IMR-90 (cell line): ENCODE data around the gene TOR4A. TPM values are rescaled to one million over a fixed set of nuclear protein-coding genes. Genes with fewer than 3 reads are reported as not detected.

Experiments
- ATAC-seq: fragments of 200-7000 bp; cut with Tn5 transposase; 2 replicates; pipeline ENCODE4 v1.9.1; 2020; ENCODE audit warnings: low read depth, mild to moderate bottlenecking, moderate library complexity
- BruUV-seq: library from RNA; stranded (reverse); fragments of 400-500 nt; replicated peaks from 2 replicates; lab custom pipeline; 2021; lab: Mats Ljungman, UMichigan
- CTCF ChIA-PET: fragments of 300-600 bp; formaldehyde crosslinking; extraction: SDS; loops from one replicate; lab custom pipeline; 2021; ENCODE audit warnings: antibody characterized with exemption; lab: Yijun Ruan, JAX
- POLR2A ChIA-PET: fragments of 300-600 bp; sonication (Branson Sonifier 250); formaldehyde crosslinking; loops from one replicate; lab custom pipeline; 2022; ENCODE audit warnings: antibody characterized with exemption; ENCODE audit not compliant: unreplicated experiment; lab: Charles Lee
- DNase-seq: peaks from one replicate; pipeline ENCODE4 v3.0.0; 2013
- H2AFZ ChIP-seq: replicated peaks from 2 replicates; pipeline ENCODE3; 2013; ENCODE audit warnings: low read length, mild to moderate bottlenecking; ENCODE audit not compliant: poor library complexity
- H2AK5ac ChIP-seq: 2 replicates; pipeline ENCODE4 v1.6.1; 2013; ENCODE audit warnings: low read depth, low read length, inconsistent platforms
- H2AK9ac ChIP-seq: replicated peaks from 2 replicates; pipeline ENCODE3; 2013; ENCODE audit warnings: mild to moderate bottlenecking, low read depth, low read length, moderate library complexity; ENCODE audit not compliant: poor library complexity
- H2BK120ac ChIP-seq: 2 replicates; pipeline ENCODE4 v1.6.1; 2013; ENCODE audit warnings: low read depth, low read length, inconsistent platforms
- H2BK15ac ChIP-seq: 3 replicates; pipeline ENCODE4 v1.6.1; 2013; ENCODE audit warnings: low read depth, low read length, inconsistent platforms
- H2BK20ac ChIP-seq: 2 replicates; pipeline ENCODE4 v1.6.1; 2013; ENCODE audit warnings: low read depth, mild to moderate bottlenecking, inconsistent platforms, low read length, moderate library complexity
- H2BK5ac ChIP-seq: 2 replicates; pipeline ENCODE4 v1.6.1; 2013; ENCODE audit warnings: mild to moderate bottlenecking, low read depth, low read length, inconsistent platforms; ENCODE audit not compliant: poor library complexity, severe bottlenecking
- H3K14ac ChIP-seq: replicated peaks from 2 replicates; pipeline ENCODE4 v1.6.1; 2013; ENCODE audit warnings: low read depth, low read length, inconsistent platforms
- H3K18ac ChIP-seq: 2 replicates; pipeline ENCODE4 v1.6.1; 2013; ENCODE audit warnings: low read depth, low read length, control low read depth
- H3K23ac ChIP-seq: 2 replicates; pipeline ENCODE4 v1.6.1; 2013; ENCODE audit warnings: low read depth, low read length, inconsistent platforms
- H3K27ac ChIP-seq: 2 replicates; pipeline ENCODE4 v1.5.1; 2013; ENCODE audit warnings: mild to moderate bottlenecking, control low read depth, low read length; ENCODE audit not compliant: insufficient read depth
- H3K27me3 ChIP-seq: 2 replicates; pipeline ENCODE4 v1.6.1; 2013; ENCODE audit warnings: low read length; ENCODE audit not compliant: control insufficient read depth, insufficient read depth
- H3K36me3 ChIP-seq: 2 replicates; pipeline ENCODE4 v1.6.1; 2013; ENCODE audit warnings: low read length, mixed read lengths; ENCODE audit not compliant: control insufficient read depth, insufficient read depth
- H3K4ac ChIP-seq: 2 replicates; pipeline ENCODE4 v1.6.1; 2013; ENCODE audit warnings: low read depth, low read length, inconsistent platforms
- H3K4me1 ChIP-seq: 2 replicates; pipeline ENCODE4 v1.6.1; 2013; ENCODE audit warnings: low read length, mixed read lengths; ENCODE audit not compliant: control insufficient read depth, insufficient read depth
- H3K4me2 ChIP-seq: 2 replicates; pipeline ENCODE4 v1.6.1; 2013; ENCODE audit warnings: low read depth, mild to moderate bottlenecking, control low read depth, low read length, moderate library complexity
- H3K4me3 ChIP-seq: 2 replicates; pipeline ENCODE4 v1.5.1; 2013; ENCODE audit warnings: low read depth, mild to moderate bottlenecking, control low read depth, low read length, moderate library complexity; ENCODE audit not compliant: insufficient read depth
- H3K56ac ChIP-seq: 2 replicates; pipeline ENCODE4 v1.6.1; 2013; ENCODE audit warnings: low read length, inconsistent platforms; ENCODE audit not compliant: insufficient read depth; ENCODE audit errors: extremely low read depth
- H3K79me1 ChIP-seq, 2 experiments: 2 replicates each; pipeline ENCODE4 v1.6.1; 2013; ENCODE audit warnings: low read length in 2 of 2, inconsistent platforms in 1 of 2, low read depth in 1 of 2
- H3K9ac ChIP-seq: 2 replicates; pipeline ENCODE4 v1.6.1; 2013; ENCODE audit warnings: low read depth, low read length, control low read depth
- H3K9me1 ChIP-seq: 2 replicates; pipeline ENCODE4 v1.6.1; 2013; ENCODE audit warnings: low read length, inconsistent platforms; ENCODE audit not compliant: insufficient read depth
- H3K9me3 ChIP-seq: 2 replicates; pipeline ENCODE4 v1.6.1; 2013; ENCODE audit warnings: low read length; ENCODE audit not compliant: control insufficient read depth, insufficient read depth
- H4K20me1 ChIP-seq: 2 replicates; pipeline ENCODE4 v1.6.1; 2013; ENCODE audit warnings: low read length, inconsistent platforms; ENCODE audit not compliant: insufficient read depth
- H4K5ac ChIP-seq: 2 replicates; pipeline ENCODE4 v1.6.1; 2013; ENCODE audit warnings: mild to moderate bottlenecking, low read depth, low read length, control low read depth
- H4K8ac ChIP-seq, 2 experiments: 2 replicates each; pipeline ENCODE4 v1.6.1; 2013; ENCODE audit warnings: low read depth in 2 of 2, low read length in 2 of 2, control low read depth in 1 of 2, inconsistent platforms in 1 of 2
- H4K91ac ChIP-seq: 2 replicates; pipeline ENCODE4 v1.6.1; 2013; ENCODE audit warnings: low read depth, low read length, inconsistent platforms; ENCODE audit not compliant: insufficient read depth
- BHLHE40 ChIP-seq: fragments of 150-350 bp; IDR thresholded peaks from 2 replicates; pipeline ENCODE4 v1.6.1; 2016; ENCODE audit warnings: mild to moderate bottlenecking, low read depth, low read length
- CEBPB ChIP-seq: IDR thresholded peaks from 2 replicates; pipeline ENCODE4 v1.6.1; 2012; ENCODE audit warnings: low read depth, low read length, improper control_type of control experiment
- FOS ChIP-seq: fragments of 150-350 bp; IDR thresholded peaks from 2 replicates; pipeline ENCODE4 v1.6.1; 2016; ENCODE audit warnings: low read depth, low read length
- MAFK ChIP-seq: IDR thresholded peaks from 2 replicates; pipeline ENCODE4 v1.6.1; 2012; ENCODE audit warnings: low read depth, low read length, improper control_type of control experiment
- MAZ ChIP-seq: IDR thresholded peaks from 2 replicates; pipeline ENCODE4 v1.6.1; 2012; ENCODE audit warnings: low read depth, mild to moderate bottlenecking, low read length, improper control_type of control experiment, moderate library complexity, borderline replicate concordance
- MXI1 ChIP-seq: IDR thresholded peaks from 2 replicates; pipeline ENCODE4 v1.6.1; 2012; ENCODE audit warnings: low read depth, mild to moderate bottlenecking, low read length, moderate library complexity, borderline replicate concordance
- NFE2L2 ChIP-seq: fragments of 150-350 bp; IDR thresholded peaks from 2 replicates; pipeline ENCODE4 v1.6.1; 2016; ENCODE audit warnings: low read depth, mild to moderate bottlenecking, low read length
- RAD21 ChIP-seq: IDR thresholded peaks from 2 replicates; pipeline ENCODE4 v1.6.1; 2012; ENCODE audit warnings: low read length, improper control_type of control experiment
- RCOR1 ChIP-seq: IDR thresholded peaks from 2 replicates; pipeline ENCODE4 v1.6.1; 2012; ENCODE audit warnings: mild to moderate bottlenecking, low read length, improper control_type of control experiment; ENCODE audit not compliant: insufficient replicate concordance
- WGBS, 2 experiments: methylation state at CpG; one replicate each; pipeline versions ENCODE4 v1.1.5 to v1.1.7; 2013; ENCODE audit warnings: missing lambda C conversion rate in 2 of 2; ENCODE audit not compliant: insufficient read length in 1 of 2; ENCODE audit errors: extremely low coverage in 2 of 2; 5-methylcytosine and 5-hydroxymethylcytosine counted together
- dilution Hi-C: fragments of 300-500 bp; cut with HindIII; formaldehyde crosslinking; loops from one replicate; pipeline ENCODE4 v1.14.3; 2018; ENCODE audit warnings: low sequenced_read_pairs; ENCODE audit not compliant: unreplicated experiment
- in situ Hi-C: fragments of 300-500 bp; cut with MboI; formaldehyde crosslinking; loops from 3 replicates; pipeline ENCODE4 v1.14.3; 2019; ENCODE audit warnings: low sequenced_read_pairs, inconsistent platforms, mixed read lengths
- intact Hi-C: fragments of 100-400 bp; cut with micrococcal nuclease; formaldehyde crosslinking; loops from 2 replicates; pipeline ENCODE4 v1.10.0; 2022
- polyA plus RNA-seq, 3 experiments: library from polyadenylated mRNA; depleted of rRNA; stranded (reverse); fragments of >200 nt; gene quantifications; 2 replicates each; pipeline ENCODE4 v1.2.3, GENCODE V29; 2012; ENCODE audit warnings: low replicate concordance in 1 of 3
- total RNA-seq: library from RNA; depleted of rRNA; stranded (reverse); fragments of >200 nt; gene quantifications from 2 replicates; pipeline ENCODE4 v1.2.3, GENCODE V29; 2012
- TF ChIP-seq, protein P1 (sequence below): fragments of 150-350 bp; IDR thresholded peaks from 2 replicates; pipeline ENCODE4 v1.6.1; 2016; ENCODE audit warnings: low read depth, mild to moderate bottlenecking, low read length, moderate library complexity, borderline replicate concordance
- TF ChIP-seq, protein P2 (sequence below): conservative IDR thresholded peaks from 2 replicates; pipeline ENCODE4 v1.5.1; 2012; ENCODE audit warnings: mild to moderate bottlenecking, low read depth, low read length, improper control_type of control experiment
- TF ChIP-seq, protein P3 (sequence below): fragments of 150-350 bp; IDR thresholded peaks from 2 replicates; pipeline ENCODE4 v1.6.1; 2017; ENCODE audit warnings: mild to moderate bottlenecking, antibody characterized with exemption, low read length, low read depth

Gene TOR4A
- total and polyA plus RNA-seq, 2 of the 4 experiments (the other 2 are of a cell fraction): 9.7 to 22.9 TPM

DNA sequence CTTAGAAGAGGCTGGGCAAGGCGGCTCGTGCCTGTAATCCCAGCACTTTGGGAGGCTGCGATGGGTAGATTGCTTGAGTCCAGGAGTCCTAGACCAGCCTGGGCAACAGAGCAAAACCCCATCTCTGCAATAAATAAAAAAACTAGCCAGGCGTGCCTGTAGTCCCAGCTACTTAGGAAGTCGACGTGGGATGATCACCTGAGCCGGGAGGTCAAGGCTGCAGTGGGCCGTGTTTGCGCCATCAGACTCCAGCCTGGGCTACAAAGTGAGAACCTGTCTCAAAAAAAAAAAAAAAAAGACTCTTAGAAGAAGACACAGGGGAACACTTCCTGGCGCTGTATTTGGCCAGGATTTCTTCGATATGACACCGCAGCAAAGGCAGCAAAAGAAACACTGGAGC, 48.3 kb downstream of the TOR4A start:
- no peak overlapping the region for H3K9ac ChIP-seq
- H3K4me1 ChIP-seq: no peaks in the 10 kb centered on the region
- H4K5ac ChIP-seq: no peak overlapping the region
- no peak overlapping the region for H3K18ac ChIP-seq
- in situ Hi-C loops (no loop called here), intact Hi-C loops (no loop called here), dilution Hi-C loops (no loop called here)
- H2BK15ac ChIP-seq: no peak overlapping the region
- H2AFZ ChIP-seq: no peak overlapping the region
- H3K56ac ChIP-seq: no peak overlapping the region
- no peak for ATAC-seq
- no peak overlapping the region for H2BK120ac ChIP-seq
- no peak overlapping the region for H2BK5ac ChIP-seq
- H2AK9ac ChIP-seq: no peak overlapping the region
- no peak overlapping the region for H4K8ac ChIP-seq
- H2BK20ac ChIP-seq: no peak overlapping the region
- ChIA-PET CTCF (no interaction called here), POLR2A (no interaction called here)
- H3K9me3 ChIP-seq: no peaks in the 10 kb centered on the region; the same call in 1 of the 2 replicates
- no peaks in the 10 kb centered on the region; the same call in 1 of the 2 replicates for H3K27me3 ChIP-seq
- H3K14ac ChIP-seq: no peak overlapping the region
- no TSS peak for BruUV-seq
- WGBS, 2 experiments: 78% methylated on average over 8 of the region's 12 CpGs; no CpG with 5 or more reads in 1 of the 2 experiments
- no peaks in the 10 kb centered on the region for H3K79me1 ChIP-seq
- DNase-seq: no peak
- no peak overlapping the region for H3K27ac ChIP-seq
- no peak overlapping the region for H3K4me2 ChIP-seq
- no peaks in the 10 kb centered on the region for H3K36me3 ChIP-seq
- H3K9me1 ChIP-seq: no peaks in the 10 kb centered on the region
- H2AK5ac ChIP-seq: no peak overlapping the region
- no peak overlapping the region for H3K4me3 ChIP-seq
- H3K23ac ChIP-seq: no peak overlapping the region
- no peak overlapping the region for H3K4ac ChIP-seq
- H4K20me1 ChIP-seq: no peaks in the 10 kb centered on the region
- TF ChIP-seq, protein P1, sequence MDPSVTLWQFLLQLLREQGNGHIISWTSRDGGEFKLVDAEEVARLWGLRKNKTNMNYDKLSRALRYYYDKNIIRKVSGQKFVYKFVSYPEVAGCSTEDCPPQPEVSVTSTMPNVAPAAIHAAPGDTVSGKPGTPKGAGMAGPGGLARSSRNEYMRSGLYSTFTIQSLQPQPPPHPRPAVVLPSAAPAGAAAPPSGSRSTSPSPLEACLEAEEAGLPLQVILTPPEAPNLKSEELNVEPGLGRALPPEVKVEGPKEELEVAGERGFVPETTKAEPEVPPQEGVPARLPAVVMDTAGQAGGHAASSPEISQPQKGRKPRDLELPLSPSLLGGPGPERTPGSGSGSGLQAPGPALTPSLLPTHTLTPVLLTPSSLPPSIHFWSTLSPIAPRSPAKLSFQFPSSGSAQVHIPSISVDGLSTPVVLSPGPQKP: no peak
- no peak for TF ChIP-seq BHLHE40
- no peak for TF ChIP-seq CEBPB
- TF ChIP-seq MXI1: no peak
- no peak for TF ChIP-seq RAD21
- TF ChIP-seq MAFK: no peak
- TF ChIP-seq FOS: no peak
- no peak for TF ChIP-seq RCOR1
- TF ChIP-seq, protein P2, sequence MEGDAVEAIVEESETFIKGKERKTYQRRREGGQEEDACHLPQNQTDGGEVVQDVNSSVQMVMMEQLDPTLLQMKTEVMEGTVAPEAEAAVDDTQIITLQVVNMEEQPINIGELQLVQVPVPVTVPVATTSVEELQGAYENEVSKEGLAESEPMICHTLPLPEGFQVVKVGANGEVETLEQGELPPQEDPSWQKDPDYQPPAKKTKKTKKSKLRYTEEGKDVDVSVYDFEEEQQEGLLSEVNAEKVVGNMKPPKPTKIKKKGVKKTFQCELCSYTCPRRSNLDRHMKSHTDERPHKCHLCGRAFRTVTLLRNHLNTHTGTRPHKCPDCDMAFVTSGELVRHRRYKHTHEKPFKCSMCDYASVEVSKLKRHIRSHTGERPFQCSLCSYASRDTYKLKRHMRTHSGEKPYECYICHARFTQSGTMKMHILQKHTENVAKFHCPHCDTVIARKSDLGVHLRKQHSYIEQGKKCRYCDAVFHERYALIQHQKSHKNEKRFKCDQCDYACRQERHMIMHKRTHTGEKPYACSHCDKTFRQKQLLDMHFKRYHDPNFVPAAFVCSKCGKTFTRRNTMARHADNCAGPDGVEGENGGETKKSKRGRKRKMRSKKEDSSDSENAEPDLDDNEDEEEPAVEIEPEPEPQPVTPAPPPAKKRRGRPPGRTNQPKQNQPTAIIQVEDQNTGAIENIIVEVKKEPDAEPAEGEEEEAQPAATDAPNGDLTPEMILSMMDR: no peak
- no peak for TF ChIP-seq NFE2L2
- no peak for TF ChIP-seq MAZ
- TF ChIP-seq, protein P3, sequence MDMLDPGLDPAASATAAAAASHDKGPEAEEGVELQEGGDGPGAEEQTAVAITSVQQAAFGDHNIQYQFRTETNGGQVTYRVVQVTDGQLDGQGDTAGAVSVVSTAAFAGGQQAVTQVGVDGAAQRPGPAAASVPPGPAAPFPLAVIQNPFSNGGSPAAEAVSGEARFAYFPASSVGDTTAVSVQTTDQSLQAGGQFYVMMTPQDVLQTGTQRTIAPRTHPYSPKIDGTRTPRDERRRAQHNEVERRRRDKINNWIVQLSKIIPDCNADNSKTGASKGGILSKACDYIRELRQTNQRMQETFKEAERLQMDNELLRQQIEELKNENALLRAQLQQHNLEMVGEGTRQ: no peak
- H4K91ac ChIP-seq: no peak overlapping the region
